ENCODE measurements around the gene TMEM179B. TPM values are rescaled to one million over a fixed set of nuclear protein-coding genes. Genes with fewer than 3 reads are reported as not detected.

TMEM179B gene
- total and polyA plus RNA-seq, 9 of the 15 experiments (the other 6 are each of a cell fraction or from before 2014, with no cell fraction given) = 27.7 to 105 (median 37.0) TPM

DNA sequence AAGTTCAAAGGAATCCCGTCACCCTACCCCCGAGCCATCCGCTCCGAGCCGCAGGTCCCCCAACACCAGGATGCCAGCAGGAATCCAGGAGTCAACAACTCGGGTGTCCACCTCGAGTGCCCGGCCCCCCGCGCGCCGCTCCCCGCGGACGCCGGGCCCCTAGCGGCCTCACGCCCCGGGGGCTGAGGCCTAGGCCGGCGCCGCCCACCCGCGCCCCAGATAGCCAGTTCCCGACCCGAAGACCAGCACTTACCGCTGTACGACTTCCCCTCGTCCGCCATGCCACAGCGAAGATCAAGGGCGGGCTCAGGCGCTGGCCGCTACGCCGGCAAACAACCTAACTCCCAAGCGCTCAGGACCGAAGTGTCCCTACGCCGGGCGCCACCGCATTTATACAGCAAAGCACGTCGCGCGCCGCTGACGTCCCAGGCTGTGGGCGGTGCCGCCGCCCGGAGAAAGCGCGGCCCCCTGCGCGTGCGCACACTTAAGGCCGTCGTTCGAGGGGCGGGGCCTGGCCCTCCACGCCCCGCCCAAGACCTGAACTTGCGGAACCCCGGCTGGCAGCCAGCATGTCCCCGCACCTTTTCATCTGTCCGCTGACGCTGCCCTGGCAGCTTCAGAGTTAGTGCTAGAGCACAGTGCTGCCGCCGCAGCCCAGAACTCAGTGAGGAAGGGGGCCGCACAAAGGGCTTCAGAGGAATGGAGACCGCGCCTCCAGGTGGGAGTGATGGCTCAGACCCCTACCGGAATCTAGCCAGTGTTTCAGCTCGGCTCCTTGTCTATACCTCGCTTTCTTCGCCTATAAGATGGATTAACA lies 18.1 kb downstream of the TMEM179B start, which contains the start of gene NXF1 (continued):
- TF ChIP-seq, protein P1, sequence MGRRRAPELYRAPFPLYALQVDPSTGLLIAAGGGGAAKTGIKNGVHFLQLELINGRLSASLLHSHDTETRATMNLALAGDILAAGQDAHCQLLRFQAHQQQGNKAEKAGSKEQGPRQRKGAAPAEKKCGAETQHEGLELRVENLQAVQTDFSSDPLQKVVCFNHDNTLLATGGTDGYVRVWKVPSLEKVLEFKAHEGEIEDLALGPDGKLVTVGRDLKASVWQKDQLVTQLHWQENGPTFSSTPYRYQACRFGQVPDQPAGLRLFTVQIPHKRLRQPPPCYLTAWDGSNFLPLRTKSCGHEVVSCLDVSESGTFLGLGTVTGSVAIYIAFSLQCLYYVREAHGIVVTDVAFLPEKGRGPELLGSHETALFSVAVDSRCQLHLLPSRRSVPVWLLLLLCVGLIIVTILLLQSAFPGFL (CRISPR knock-in tag; IDR thresholded peaks at IDR 0.05) = no peak
- TF ChIP-seq ZNF133 (CRISPR knock-in tag; IDR thresholded peaks at IDR 0.05) = no peak
- TF ChIP-seq, protein P2, sequence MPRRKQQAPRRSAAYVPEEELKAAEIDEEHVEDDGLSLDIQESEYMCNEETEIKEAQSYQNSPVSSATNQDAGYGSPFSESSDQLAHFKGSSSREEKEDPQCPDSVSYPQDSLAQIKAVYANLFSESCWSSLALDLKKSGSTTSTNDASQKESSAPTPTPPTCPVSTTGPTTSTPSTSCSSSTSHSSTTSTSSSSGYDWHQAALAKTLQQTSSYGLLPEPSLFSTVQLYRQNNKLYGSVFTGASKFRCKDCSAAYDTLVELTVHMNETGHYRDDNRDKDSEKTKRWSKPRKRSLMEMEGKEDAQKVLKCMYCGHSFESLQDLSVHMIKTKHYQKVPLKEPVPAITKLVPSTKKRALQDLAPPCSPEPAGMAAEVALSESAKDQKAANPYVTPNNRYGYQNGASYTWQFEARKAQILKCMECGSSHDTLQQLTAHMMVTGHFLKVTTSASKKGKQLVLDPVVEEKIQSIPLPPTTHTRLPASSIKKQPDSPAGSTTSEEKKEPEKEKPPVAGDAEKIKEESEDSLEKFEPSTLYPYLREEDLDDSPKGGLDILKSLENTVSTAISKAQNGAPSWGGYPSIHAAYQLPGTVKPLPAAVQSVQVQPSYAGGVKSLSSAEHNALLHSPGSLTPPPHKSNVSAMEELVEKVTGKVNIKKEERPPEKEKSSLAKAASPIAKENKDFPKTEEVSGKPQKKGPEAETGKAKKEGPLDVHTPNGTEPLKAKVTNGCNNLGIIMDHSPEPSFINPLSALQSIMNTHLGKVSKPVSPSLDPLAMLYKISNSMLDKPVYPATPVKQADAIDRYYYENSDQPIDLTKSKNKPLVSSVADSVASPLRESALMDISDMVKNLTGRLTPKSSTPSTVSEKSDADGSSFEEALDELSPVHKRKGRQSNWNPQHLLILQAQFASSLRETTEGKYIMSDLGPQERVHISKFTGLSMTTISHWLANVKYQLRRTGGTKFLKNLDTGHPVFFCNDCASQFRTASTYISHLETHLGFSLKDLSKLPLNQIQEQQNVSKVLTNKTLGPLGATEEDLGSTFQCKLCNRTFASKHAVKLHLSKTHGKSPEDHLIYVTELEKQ (CRISPR knock-in tag; IDR thresholded peaks at IDR 0.05) = no peak
- 0 out of 2 replicates have a peak, but pooled peaks have one; percentile 62 for TF ChIP-seq SMAD4 (CRISPR knock-in tag; conservative IDR thresholded peaks at IDR 0.05)
- TF ChIP-seq STAT5A (IDR thresholded peaks at IDR 0.05; ENCODE audit: borderline replicate concordance, low read length) = no peak
- TF ChIP-seq, protein P3, sequence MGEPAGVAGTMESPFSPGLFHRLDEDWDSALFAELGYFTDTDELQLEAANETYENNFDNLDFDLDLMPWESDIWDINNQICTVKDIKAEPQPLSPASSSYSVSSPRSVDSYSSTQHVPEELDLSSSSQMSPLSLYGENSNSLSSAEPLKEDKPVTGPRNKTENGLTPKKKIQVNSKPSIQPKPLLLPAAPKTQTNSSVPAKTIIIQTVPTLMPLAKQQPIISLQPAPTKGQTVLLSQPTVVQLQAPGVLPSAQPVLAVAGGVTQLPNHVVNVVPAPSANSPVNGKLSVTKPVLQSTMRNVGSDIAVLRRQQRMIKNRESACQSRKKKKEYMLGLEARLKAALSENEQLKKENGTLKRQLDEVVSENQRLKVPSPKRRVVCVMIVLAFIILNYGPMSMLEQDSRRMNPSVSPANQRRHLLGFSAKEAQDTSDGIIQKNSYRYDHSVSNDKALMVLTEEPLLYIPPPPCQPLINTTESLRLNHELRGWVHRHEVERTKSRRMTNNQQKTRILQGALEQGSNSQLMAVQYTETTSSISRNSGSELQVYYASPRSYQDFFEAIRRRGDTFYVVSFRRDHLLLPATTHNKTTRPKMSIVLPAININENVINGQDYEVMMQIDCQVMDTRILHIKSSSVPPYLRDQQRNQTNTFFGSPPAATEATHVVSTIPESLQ (CRISPR knock-in tag; IDR thresholded peaks at IDR 0.05) = peak; percentile 97
- TF ChIP-seq ZNF764 (CRISPR knock-in tag; IDR thresholded peaks at IDR 0.05; ENCODE audit: low read depth) = no peak
- no peak for TF ChIP-seq SMARCE1 (IDR thresholded peaks at IDR 0.05)
- TF ChIP-seq NUFIP1 (IDR thresholded peaks at IDR 0.05; ENCODE audit: partially characterized antibody) = peak; percentile 59
- TF ChIP-seq, protein P4, sequence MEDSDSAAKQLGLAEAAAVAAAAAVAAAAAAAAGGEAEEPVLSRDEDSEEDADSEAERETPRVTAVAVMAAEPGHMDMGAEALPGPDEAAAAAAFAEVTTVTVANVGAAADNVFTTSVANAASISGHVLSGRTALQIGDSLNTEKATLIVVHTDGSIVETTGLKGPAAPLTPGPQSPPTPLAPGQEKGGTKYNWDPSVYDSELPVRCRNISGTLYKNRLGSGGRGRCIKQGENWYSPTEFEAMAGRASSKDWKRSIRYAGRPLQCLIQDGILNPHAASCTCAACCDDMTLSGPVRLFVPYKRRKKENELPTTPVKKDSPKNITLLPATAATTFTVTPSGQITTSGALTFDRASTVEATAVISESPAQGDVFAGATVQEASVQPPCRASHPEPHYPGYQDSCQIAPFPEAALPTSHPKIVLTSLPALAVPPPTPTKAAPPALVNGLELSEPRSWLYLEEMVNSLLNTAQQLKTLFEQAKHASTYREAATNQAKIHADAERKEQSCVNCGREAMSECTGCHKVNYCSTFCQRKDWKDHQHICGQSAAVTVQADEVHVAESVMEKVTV (CRISPR knock-in tag; IDR thresholded peaks at IDR 0.05) = no peak; the same call in 1 of the 2 replicates
- TF ChIP-seq, protein P5, sequence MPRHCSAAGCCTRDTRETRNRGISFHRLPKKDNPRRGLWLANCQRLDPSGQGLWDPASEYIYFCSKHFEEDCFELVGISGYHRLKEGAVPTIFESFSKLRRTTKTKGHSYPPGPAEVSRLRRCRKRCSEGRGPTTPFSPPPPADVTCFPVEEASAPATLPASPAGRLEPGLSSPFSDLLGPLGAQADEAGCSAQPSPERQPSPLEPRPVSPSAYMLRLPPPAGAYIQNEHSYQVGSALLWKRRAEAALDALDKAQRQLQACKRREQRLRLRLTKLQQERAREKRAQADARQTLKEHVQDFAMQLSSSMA (CRISPR knock-in tag; IDR thresholded peaks at IDR 0.05) = peak; percentile 92
- TF ChIP-seq GABPB1 (CRISPR knock-in tag; IDR thresholded peaks at IDR 0.05) = peak; percentile 88
- TF ChIP-seq POU5F1 (IDR thresholded peaks at IDR 0.05; ENCODE audit: borderline replicate concordance, low read depth, low read length, partially characterized antibody) = peak; percentile 46
- TF ChIP-seq TARDBP (IDR thresholded peaks at IDR 0.05) = peak; percentile 57; the same call in 1 of the 2 replicates
- TF ChIP-seq RNF2 (IDR thresholded peaks at IDR 0.05) = peak; percentile 90
- TF ChIP-seq, protein P6, sequence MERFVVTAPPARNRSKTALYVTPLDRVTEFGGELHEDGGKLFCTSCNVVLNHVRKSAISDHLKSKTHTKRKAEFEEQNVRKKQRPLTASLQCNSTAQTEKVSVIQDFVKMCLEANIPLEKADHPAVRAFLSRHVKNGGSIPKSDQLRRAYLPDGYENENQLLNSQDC (CRISPR knock-in tag; IDR thresholded peaks at IDR 0.05) = peak; percentile 90; the same call in 1 of the 2 replicates
- TF ChIP-seq YY1 (IDR thresholded peaks at IDR 0.05; ENCODE audit: borderline replicate concordance in 1 of 3, control insufficient read depth in 1 of 3, extremely low read depth in 1 of 3, insufficient read depth in 3 of 3, insufficient read length in 1 of 3, insufficient replicate concordance in 2 of 3, low read depth in 1 of 3, low read length in 2 of 3) = peak; percentile 67 to 89 (median 83)
